Fibroblast of lung (primary cell): ENCODE results near the gene MARCHF2. TPM values are rescaled to one million over a fixed set of nuclear protein-coding genes. Genes with fewer than 3 reads are reported as not detected.
"Not testable (repeated sequence)": the region's sequence is repeated elsewhere in the genome, so short reads cannot be mapped to it uniquely, and the experiment has no call there.

Experiments
- DNase-seq, 2 donors: peaks; one replicate each; pipeline versions ENCODE4 v3.0.0 to v3.0.0-alpha.2; 2010; ENCODE audit warnings: low read depth in 2 of 2
- H2AFZ ChIP-seq: 2 replicates; pipeline ENCODE4 v1.5.1; 2012; ENCODE audit warnings: low read length, control low read depth, inconsistent platforms
- H3K27ac ChIP-seq: 2 replicates; pipeline ENCODE4 v1.5.1; 2011; ENCODE audit warnings: low read length, control low read depth; ENCODE audit not compliant: insufficient read depth
- H3K27me3 ChIP-seq: 2 replicates; pipeline ENCODE4 v1.5.1; 2011; ENCODE audit warnings: mild to moderate bottlenecking, low read length; ENCODE audit not compliant: control insufficient read depth, insufficient read depth
- H3K36me3 ChIP-seq: 2 replicates; pipeline ENCODE4 v1.5.1; 2011; ENCODE audit warnings: low read length; ENCODE audit not compliant: control insufficient read depth, insufficient read depth
- H3K4me1 ChIP-seq: 2 replicates; pipeline ENCODE4 v1.5.1; 2011; ENCODE audit warnings: low read length; ENCODE audit not compliant: control insufficient read depth, insufficient read depth; ENCODE audit errors: extremely low read depth
- H3K4me2 ChIP-seq: 2 replicates; pipeline ENCODE4 v1.5.1; 2011; ENCODE audit warnings: low read length, control low read depth; ENCODE audit not compliant: insufficient read depth; ENCODE audit errors: extremely low read depth
- H3K4me3 ChIP-seq, 4 experiments: fragments of 200-600 bp in 1 of 4; sonication (generic) in 1 of 4; replicated peaks in 1 of 4; 2 replicates each; pipeline ENCODE4 v1.5.1; 2011 to 2016; ENCODE audit warnings: low read length in 4 of 4, low read depth in 3 of 4, mild to moderate bottlenecking in 3 of 4, control low read depth in 2 of 4, inconsistent platforms in 1 of 4, mixed read lengths in 1 of 4; ENCODE audit not compliant: insufficient read depth in 1 of 4; ENCODE audit errors: control extremely low read depth in 1 of 4
- H3K79me2 ChIP-seq: 2 replicates; pipeline ENCODE4 v1.5.1; 2012; ENCODE audit warnings: mild to moderate bottlenecking, low read length, inconsistent platforms; ENCODE audit not compliant: control insufficient read depth, insufficient read depth
- H3K9ac ChIP-seq: 2 replicates; pipeline ENCODE4 v1.5.1; 2011; ENCODE audit warnings: mild to moderate bottlenecking, low read length, control low read depth; ENCODE audit not compliant: insufficient read depth
- H3K9me3 ChIP-seq: 2 replicates; pipeline ENCODE4 v1.5.1; 2012; ENCODE audit warnings: low read depth, low read length; ENCODE audit not compliant: control insufficient read depth, insufficient read depth
- H4K20me1 ChIP-seq: 2 replicates; pipeline ENCODE4 v1.5.1; 2011; ENCODE audit warnings: low read length; ENCODE audit not compliant: control insufficient read depth, insufficient read depth; ENCODE audit errors: extremely low read depth
- CTCF ChIP-seq, 2 donors: IDR thresholded peaks in 1 of 2; conservative IDR thresholded peaks in 1 of 2; 1 replicate in 1 of 2; 2 replicates in 1 of 2; pipeline ENCODE4 v1.5.1; 2011 to 2012; ENCODE audit warnings: low read length in 2 of 2, control low read depth in 1 of 2, inconsistent platforms in 1 of 2, low read depth in 1 of 2, mild to moderate bottlenecking in 1 of 2
- EZH2 ChIP-seq: IDR thresholded peaks from 2 replicates; pipeline ENCODE4 v1.5.1; 2012; ENCODE audit warnings: low read length, control low read depth, mild to moderate bottlenecking; ENCODE audit errors: missing control alignments
- polyA plus RNA-seq, 2 donors: library from polyadenylated mRNA; depleted of rRNA in 1 of 2; stranded (reverse) in 1 of 2; unstranded in 1 of 2; fragments of >200 nt; gene quantifications; 2 replicates each; pipeline ENCODE4 v1.2.1, GENCODE V29; 2011 to 2012; ENCODE audit warnings: missing spikeins in 1 of 2
- total RNA-seq: library from RNA; depleted of rRNA; stranded (reverse); fragments of >200 nt; gene quantifications from 2 replicates; pipeline ENCODE4 v1.2.1, GENCODE V29; 2014

Gene MARCHF2
- total and polyA plus RNA-seq, 2 donors (not counting 1 experiment from before 2014, with no cell fraction given), result 16.8 to 90.8 TPM

- Histone ChIP-seq H2AFZ (no peak overlapping the region), H3K4me3 (no peak overlapping the region), H3K79me2 (no peaks in the 10 kb centered on the region), H3K9me3 (no peaks in the 10 kb centered on the region), H3K4me1 (no peaks in the 10 kb centered on the region), H3K36me3 (peaks cover 4% of the 10 kb centered on the region), H3K27me3 (no peaks in the 10 kb centered on the region), H3K27ac (no peak overlapping the region), H3K9ac (no peak overlapping the region), H4K20me1 (no peaks in the 10 kb centered on the region), H3K4me2 (no peak overlapping the region)
- TF ChIP-seq CTCF (conservative IDR thresholded peaks at IDR 0.05 in 1 of 2, IDR thresholded peaks at IDR 0.05 in 1 of 2; ENCODE audit: low read depth in 1 of 2, low read length in 2 of 2), result no peak
- TF ChIP-seq EZH2, result no peak
- no peak for DNase-seq
Observed at GRCh38 chr19:8373867-8374813, 39.0 kb upstream of the MARCHF2 start.

- H4K20me1 ChIP-seq, H3K4me3 ChIP-seq, H3K9me3 ChIP-seq, H3K9ac ChIP-seq, H3K4me1 ChIP-seq, H3K27ac ChIP-seq, DNase-seq, H3K27me3 ChIP-seq, H3K4me2 ChIP-seq, H3K79me2 ChIP-seq, H2AFZ ChIP-seq, H3K36me3 ChIP-seq: not testable (repeated sequence)
Observed at GRCh38 chr19:8375766-8376165, 37.3 kb upstream of the MARCHF2 start.

GRCh38 chr19:8376373-8376974 lies 36.6 kb upstream of the MARCHF2 start:
- H3K79me2 ChIP-seq, H3K27me3 ChIP-seq, H3K4me3 ChIP-seq, H3K4me1 ChIP-seq, DNase-seq, H3K4me2 ChIP-seq, H2AFZ ChIP-seq, H3K9ac ChIP-seq, H3K9me3 ChIP-seq, H3K27ac ChIP-seq, H3K36me3 ChIP-seq, H4K20me1 ChIP-seq: not testable (repeated sequence)

- TF ChIP-seq CTCF (conservative IDR thresholded peaks at IDR 0.05 in 1 of 2, IDR thresholded peaks at IDR 0.05 in 1 of 2; ENCODE audit: low read depth in 1 of 2, low read length in 2 of 2) (no peak), EZH2 (no peak)
- DNase-seq, result no peak
- no peak overlapping the region for H2AFZ ChIP-seq
Observed at GRCh38 chr19:8377598-8377997, 35.5 kb upstream of the MARCHF2 start.

GRCh38 chr19:8379156-8379891 lies 33.8 kb upstream of the MARCHF2 start:
- H2AFZ ChIP-seq, H3K4me1 ChIP-seq, H3K27me3 ChIP-seq, H3K4me3 ChIP-seq, H3K27ac ChIP-seq, H3K4me2 ChIP-seq, H3K9ac ChIP-seq, H3K9me3 ChIP-seq, H3K79me2 ChIP-seq, H3K36me3 ChIP-seq, DNase-seq, H4K20me1 ChIP-seq: not testable (repeated sequence)

More at GRCh38 chr19:8377598-8377997, 35.5 kb upstream of the MARCHF2 start:
- H3K4me2 ChIP-seq, result no peak overlapping the region
- H3K4me3 ChIP-seq, result no peak overlapping the region
- no peaks in the 10 kb centered on the region for H3K79me2 ChIP-seq
- no peaks in the 10 kb centered on the region for H3K27me3 ChIP-seq
- H3K36me3 ChIP-seq, result no peaks in the 10 kb centered on the region
- H3K4me1 ChIP-seq, result no peaks in the 10 kb centered on the region
- H3K9ac ChIP-seq, result no peak overlapping the region
- H3K9me3 ChIP-seq, result no peaks in the 10 kb centered on the region
- H3K27ac ChIP-seq, result no peak overlapping the region
- H4K20me1 ChIP-seq, result no peaks in the 10 kb centered on the region
